HL-60 (cell line): ENCODE results near the gene RGR.

Source experiments
- DNase-seq, 2 experiments: peaks; one replicate each; pipeline ENCODE4 v3.0.0-alpha.2; 2010 to 2020; ENCODE audit warnings: low read depth in 1 of 2, low spot score in 1 of 2
- H3K27ac ChIP-seq: fragments of 250-450 bp; sonication (Bioruptor Pico); replicated peaks from 2 replicates; pipeline ENCODE4 v1.5.1; 2020; ENCODE audit warnings: mild to moderate bottlenecking, moderate library complexity
- H3K27me3 ChIP-seq: fragments of 250-450 bp; sonication (Bioruptor Pico); 2 replicates; pipeline ENCODE4 v1.5.1; 2021; ENCODE audit warnings: mild to moderate bottlenecking, moderate library complexity; ENCODE audit not compliant: insufficient read depth, poor library complexity, severe bottlenecking
- H3K4me3 ChIP-seq: replicated peaks from 2 replicates; pipeline ENCODE4 v1.5.1; 2011; ENCODE audit warnings: mild to moderate bottlenecking, control low read depth, low read length; ENCODE audit not compliant: insufficient read depth
- CTCF ChIP-seq: IDR thresholded peaks from one replicate; pipeline ENCODE4 v1.5.1; 2011; ENCODE audit warnings: low read length, control low read depth, inconsistent platforms; ENCODE audit not compliant: insufficient read depth
- GABPA ChIP-seq: IDR thresholded peaks from 2 replicates; pipeline ENCODE4 v1.6.1; 2012; ENCODE audit warnings: low read depth
- POLR2AphosphoS5 ChIP-seq: IDR thresholded peaks from 2 replicates; pipeline ENCODE4 v1.6.1; 2012; ENCODE audit warnings: low read depth
- REST ChIP-seq: IDR thresholded peaks from 2 replicates; pipeline ENCODE4 v1.6.1; 2012; ENCODE audit warnings: low read depth; ENCODE audit not compliant: insufficient replicate concordance
- SPI1 ChIP-seq: IDR thresholded peaks from 2 replicates; pipeline ENCODE4 v1.6.1; 2012; ENCODE audit warnings: low read depth, mild to moderate bottlenecking, borderline replicate concordance

The RGR gene

DNA sequence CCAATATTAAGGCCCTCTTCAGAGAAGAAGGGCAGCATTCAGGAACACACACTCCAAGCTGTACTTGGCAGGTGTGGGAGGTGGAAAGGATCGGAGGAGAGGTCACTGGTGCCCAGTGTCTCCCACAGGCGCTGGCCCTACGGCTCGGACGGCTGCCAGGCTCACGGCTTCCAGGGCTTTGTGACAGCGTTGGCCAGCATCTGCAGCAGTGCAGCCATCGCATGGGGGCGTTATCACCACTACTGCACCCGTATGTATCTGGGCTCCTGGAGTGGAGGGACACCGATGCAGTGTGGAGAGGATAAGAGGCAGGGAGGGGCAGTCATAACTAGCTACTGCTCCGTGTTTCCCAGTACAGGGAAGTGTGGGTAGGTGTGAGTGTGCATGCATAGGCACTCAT, 3.9 kb downstream of the RGR start:
- no peak for TF ChIP-seq REST
- no peak for TF ChIP-seq CTCF
- TF ChIP-seq POLR2AphosphoS5, result no peak
- TF ChIP-seq GABPA, result no peak
- no peak for TF ChIP-seq SPI1
- Histone ChIP-seq H3K27ac (no peak overlapping the region), H3K27me3 (no peaks in the 10 kb centered on the region), H3K4me3 (no peak overlapping the region)
- DNase-seq, result no peak

GRCh38 chr10:84254552-84255478, 10.0 kb downstream of the RGR start:
- Histone ChIP-seq H3K27ac (no peak overlapping the region), H3K4me3 (no peak overlapping the region), H3K27me3 (no peaks in the 10 kb centered on the region)
- no peak for DNase-seq
- TF ChIP-seq REST (no peak), CTCF (no peak), POLR2AphosphoS5 (no peak), SPI1 (no peak), GABPA (no peak)

DNA sequence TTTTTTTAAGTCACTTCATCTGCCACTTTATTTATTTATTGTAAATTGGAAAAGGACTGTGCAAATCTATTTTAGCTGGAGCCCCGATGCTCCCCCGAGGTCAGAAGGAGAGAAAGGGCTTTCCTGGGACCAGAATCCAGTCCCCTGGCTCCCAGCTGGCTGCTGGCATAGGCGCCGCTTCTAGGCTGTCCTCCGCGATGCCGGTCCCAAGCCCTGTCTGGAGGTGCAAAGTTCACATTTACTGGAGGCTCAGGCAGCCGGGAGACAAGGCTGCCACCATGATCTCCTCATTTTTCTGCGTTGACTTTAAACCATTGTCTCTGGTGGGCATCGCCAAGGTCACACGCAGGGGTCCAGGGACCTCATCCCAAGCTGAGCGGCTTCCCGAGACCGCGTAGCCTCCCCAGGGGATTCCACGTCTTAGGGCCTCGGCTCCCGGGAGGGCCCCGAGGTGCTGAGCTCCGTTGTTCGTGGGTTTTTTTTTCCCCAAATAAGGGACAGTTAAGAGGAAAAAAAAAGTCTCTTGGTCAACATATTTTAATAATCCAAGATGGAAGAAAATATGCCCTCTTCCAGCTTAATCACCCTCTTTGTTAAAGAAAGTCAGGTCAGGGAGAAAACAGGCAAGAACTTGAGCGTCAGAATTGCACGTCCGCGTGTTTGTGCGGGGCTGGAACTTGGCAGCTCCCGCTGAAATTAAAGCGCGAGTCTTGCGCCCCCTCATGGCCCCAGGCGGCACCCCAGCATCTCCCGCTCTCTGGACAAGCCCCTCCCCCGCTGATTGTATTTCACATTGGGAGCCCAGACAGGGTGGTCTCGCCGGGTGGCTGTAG, 11.9 kb downstream of the RGR start:
- Histone ChIP-seq H3K27ac (no peak overlapping the region), H3K4me3 (no peak overlapping the region), H3K27me3 (no peaks in the 10 kb centered on the region)
- peak; percentile 1 to 32 for DNase-seq
- TF ChIP-seq REST, result no peak
- TF ChIP-seq CTCF, result peak; percentile 48
- TF ChIP-seq GABPA, result no peak
- no peak for TF ChIP-seq SPI1
- no peak for TF ChIP-seq POLR2AphosphoS5
